Measurements from ENCODE around the gene C18orf63.

GRCh38 chr18:74299162-74299561, 16.5 kb upstream of the C18orf63 start:
- TF ChIP-seq CTCF (optimal IDR thresholded peaks at IDR 0.05 in 1 of 3, IDR thresholded peaks at IDR 0.05 in 1 of 3, conservative IDR thresholded peaks at IDR 0.05 in 1 of 3; ENCODE audit: extremely low read depth in 1 of 3, insufficient read depth in 2 of 3, low read length in 3 of 3) (no peak), EZH2 (IDR thresholded peaks at IDR 0.05; ENCODE audit: low read length) (no peak)

Measured in keratinocyte (primary cell).